Measurements from ENCODE around the gene DAPK3. TPM values are rescaled to one million over a fixed set of nuclear protein-coding genes. Genes with fewer than 3 reads are reported as not detected.
"Not testable (repeated sequence)": the region's sequence is repeated elsewhere in the genome, so short reads cannot be mapped to it uniquely, and the experiment has no call there.

The DAPK3 gene
- total RNA-seq, 1 donor: 209 TPM

DNA sequence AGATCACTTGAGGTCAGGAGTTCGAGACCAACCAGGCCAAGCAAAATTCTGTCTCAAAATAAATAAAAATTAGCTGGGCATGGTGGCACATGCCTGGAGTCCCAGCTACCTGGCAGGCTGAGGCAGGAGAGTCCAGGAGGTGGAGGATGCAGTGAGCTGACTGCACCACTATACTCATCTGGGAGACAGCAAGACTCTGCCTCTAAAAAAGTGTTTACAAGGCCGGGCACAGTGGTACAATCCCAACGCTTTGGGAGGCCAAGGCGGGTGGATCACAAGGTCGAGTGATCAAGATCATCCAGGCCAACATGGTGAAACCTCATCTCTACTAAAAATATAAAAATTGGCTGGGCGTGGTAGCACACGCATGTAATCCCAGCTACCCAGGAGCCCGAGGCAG is 4.2 kb upstream of the DAPK3 start:
- no peak for TF ChIP-seq CTCF (IDR thresholded peaks at IDR 0.05; ENCODE audit: insufficient read depth, low read depth, low read length)
- DNase-seq (ENCODE audit: low read depth): no peak
- no peak overlapping the region for H3K4me3 ChIP-seq (ENCODE audit: low read depth, low read length)

DNA sequence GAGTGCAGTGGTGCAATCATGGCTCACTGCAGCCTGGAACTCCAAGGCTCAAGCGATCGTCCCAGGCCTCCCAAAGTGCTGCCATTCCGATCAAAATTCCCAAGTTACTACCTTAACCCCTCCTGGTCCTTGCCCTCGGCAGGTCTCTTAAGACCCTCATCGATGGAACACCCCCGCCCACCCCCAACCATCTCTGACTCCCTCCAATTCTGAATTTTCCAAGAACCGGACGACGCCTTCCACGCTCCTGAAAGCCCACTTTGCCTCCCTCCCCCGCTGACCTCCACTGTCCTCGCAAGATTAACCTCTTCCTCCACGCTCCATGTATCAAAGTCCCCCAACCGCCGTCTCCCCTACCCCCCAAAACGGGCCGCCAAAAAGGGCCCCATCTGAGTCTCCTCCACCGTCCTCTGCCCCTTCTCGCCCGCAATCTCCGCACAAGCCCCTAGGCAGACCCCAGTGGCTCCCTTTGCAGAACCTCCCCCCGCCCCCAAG is 539 bp downstream of the DAPK3 start:
- H3K4me3 ChIP-seq (ENCODE audit: low read depth, low read length): peak overlapping the region; percentile 99
- DNase-seq (ENCODE audit: low read depth): no peak
- TF ChIP-seq CTCF (IDR thresholded peaks at IDR 0.05; ENCODE audit: insufficient read depth, low read depth, low read length): no peak

GRCh38 chr19:3969435-3970312 is 1.2 kb downstream of the DAPK3 start:
- H3K4me3 ChIP-seq (ENCODE audit: low read depth, low read length): peak overlapping the region; percentile 99
- peak; percentile 75 for DNase-seq (ENCODE audit: low read depth)
- TF ChIP-seq CTCF (IDR thresholded peaks at IDR 0.05; ENCODE audit: insufficient read depth, low read depth, low read length): peak; percentile 36

DNA sequence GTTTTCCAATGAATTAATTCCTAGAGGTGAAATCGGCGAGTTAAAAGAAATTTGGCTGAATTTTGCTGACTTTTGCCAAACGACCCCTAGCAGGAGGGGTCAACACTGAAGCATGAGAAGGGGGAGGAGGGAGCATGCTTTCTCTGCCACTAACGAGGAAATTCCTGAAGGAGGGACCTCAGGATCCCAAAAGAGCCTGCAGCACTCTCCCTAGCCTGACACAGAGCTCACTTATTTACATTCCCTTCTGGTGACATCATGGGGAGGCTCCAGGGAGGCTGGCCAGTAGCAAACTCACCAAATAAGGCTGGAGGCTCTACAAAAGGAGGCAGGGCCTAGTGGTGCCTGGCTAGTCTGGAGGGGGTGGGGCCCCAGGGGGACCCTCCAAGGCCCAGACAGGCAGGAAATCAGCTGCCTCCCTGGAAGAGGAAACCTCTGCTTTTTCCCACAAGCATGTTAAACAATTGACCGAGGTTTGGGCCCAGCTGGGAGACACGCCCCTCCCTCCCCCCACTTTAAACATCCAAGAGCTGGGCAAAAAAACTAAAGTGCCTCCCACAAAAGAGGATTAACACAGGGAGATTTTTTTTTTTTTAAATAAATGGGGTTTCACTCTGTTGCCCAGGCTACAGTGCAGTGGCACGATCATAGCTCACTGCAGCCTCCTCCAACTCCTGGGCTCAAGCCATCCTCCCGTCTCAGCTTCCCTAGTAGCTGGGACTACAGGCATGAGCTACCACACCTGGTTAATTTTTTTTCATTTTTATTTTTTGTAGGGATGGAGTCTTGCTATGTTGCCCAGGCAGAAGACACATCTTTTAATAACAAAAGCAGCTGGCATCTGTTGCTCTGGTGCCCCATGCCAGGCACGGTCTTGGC is 2.1 kb downstream of the DAPK3 start:
- H3K4me3 ChIP-seq (ENCODE audit: low read depth, low read length): peak overlapping the region; percentile 99
- TF ChIP-seq CTCF (IDR thresholded peaks at IDR 0.05; ENCODE audit: insufficient read depth, low read depth, low read length): no peak
- DNase-seq (ENCODE audit: low read depth): peak; percentile 100

GRCh38 chr19:3967983-3968382 is 2.9 kb downstream of the DAPK3 start:
- H3K4me3 ChIP-seq (ENCODE audit: low read depth, low read length); DNase-seq (ENCODE audit: low read depth): not testable (repeated sequence)

GRCh38 chr19:3966051-3967017 is 4.6 kb downstream of the DAPK3 start:
- H3K4me3 ChIP-seq (ENCODE audit: low read depth, low read length): no peak overlapping the region
- no peak for DNase-seq (ENCODE audit: low read depth)
- no peak for TF ChIP-seq CTCF (IDR thresholded peaks at IDR 0.05; ENCODE audit: insufficient read depth, low read depth, low read length)

Measured in fibroblast of villous mesenchyme (primary cell).